ENCODE results near the gene AFF3. TPM values are rescaled to one million over a fixed set of nuclear protein-coding genes. Genes with fewer than 3 reads are reported as not detected.
A peak's percentile ranks its signal among the peaks of the same experiment; 100 is the strongest.

Gene AFF3
- total RNA-seq, 6 experiments from 2014 or later: 1.3 to 7.3 (median 6.4) TPM

DNA sequence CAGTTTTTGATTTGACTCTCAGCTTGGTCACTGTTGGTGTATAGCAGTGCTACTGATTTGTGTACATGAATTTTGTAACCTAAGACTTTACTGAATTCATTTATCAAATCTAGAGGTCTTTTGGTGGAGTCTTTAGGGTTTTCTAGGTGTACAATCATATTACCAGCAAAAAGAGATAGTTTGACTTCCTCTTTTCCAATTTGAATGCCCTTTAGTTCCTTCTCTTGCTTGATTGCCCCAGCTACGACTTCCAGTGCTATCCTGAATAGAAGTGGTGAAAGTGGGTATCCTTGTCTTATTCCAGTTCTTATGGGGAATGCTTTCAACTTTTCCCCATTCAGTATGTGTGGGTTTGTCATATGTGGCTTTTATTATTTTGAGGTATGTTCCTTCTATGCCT is 339.7 kb downstream of the AFF3 start:
- Histone ChIP-seq H3K27me3 (no peaks in the 10 kb centered on the region), H3K27ac (no peak overlapping the region), H3K4me1 (no peaks in the 10 kb centered on the region), H3K9me3 (peaks cover 0 to 4% (median 0%) of the 10 kb centered on the region in 4 donors), H3K36me3 (no peaks in the 10 kb centered on the region), H3K4me3 (no peak overlapping the region)
- intact Hi-C loops (cut with DNase I): no loop called here
- 86% methylated on average over 1 of the region's 1 CpG for WGBS (ENCODE audit: insufficient coverage, low coverage, low lambda C conversion rate, missing lambda C conversion rate)
- TF ChIP-seq POLR2A (IDR thresholded peaks at IDR 0.05): no peak
- TF ChIP-seq, protein P1, sequence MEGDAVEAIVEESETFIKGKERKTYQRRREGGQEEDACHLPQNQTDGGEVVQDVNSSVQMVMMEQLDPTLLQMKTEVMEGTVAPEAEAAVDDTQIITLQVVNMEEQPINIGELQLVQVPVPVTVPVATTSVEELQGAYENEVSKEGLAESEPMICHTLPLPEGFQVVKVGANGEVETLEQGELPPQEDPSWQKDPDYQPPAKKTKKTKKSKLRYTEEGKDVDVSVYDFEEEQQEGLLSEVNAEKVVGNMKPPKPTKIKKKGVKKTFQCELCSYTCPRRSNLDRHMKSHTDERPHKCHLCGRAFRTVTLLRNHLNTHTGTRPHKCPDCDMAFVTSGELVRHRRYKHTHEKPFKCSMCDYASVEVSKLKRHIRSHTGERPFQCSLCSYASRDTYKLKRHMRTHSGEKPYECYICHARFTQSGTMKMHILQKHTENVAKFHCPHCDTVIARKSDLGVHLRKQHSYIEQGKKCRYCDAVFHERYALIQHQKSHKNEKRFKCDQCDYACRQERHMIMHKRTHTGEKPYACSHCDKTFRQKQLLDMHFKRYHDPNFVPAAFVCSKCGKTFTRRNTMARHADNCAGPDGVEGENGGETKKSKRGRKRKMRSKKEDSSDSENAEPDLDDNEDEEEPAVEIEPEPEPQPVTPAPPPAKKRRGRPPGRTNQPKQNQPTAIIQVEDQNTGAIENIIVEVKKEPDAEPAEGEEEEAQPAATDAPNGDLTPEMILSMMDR (IDR thresholded peaks at IDR 0.05): no peak
- no peak for DNase-seq
- ATAC-seq: no peak

DNA sequence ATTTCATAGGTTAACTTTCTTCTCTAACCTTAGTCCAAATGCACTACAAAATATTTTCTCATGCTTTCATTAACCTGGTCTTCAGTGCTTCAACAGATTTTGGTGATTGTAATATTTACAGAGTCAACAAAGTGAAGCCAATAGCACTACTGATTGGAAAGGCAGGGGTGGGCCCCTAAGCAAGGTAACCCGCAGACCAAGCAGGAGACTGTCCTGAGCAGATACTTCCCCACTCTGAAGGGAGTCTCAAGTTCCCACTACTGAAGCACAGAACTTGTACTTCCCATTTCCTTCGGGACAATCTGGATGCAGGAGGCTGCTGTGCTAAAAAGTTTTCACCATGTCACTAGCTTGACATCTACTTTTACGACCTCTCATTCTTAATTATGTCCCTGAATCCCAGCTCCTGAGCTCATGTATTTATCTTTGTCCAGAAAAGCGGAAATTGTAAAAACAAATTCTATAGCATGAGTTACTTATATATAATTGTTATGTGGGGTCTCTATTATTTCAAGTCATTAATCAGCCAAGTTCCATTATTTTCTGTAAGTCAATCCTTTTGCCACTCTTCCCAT is 341.0 kb downstream of the AFF3 start:
- no peak for TF ChIP-seq POLR2A (IDR thresholded peaks at IDR 0.05)
- TF ChIP-seq, protein P1 (IDR thresholded peaks at IDR 0.05): no peak
- ATAC-seq (peak in 3 of 4 donors; percentile 47 to 74 (median 52)), DNase-seq (no peak)

GRCh38 chr2:99797475-99797874 is 344.9 kb downstream of the AFF3 start:
- DNase-seq (no peak), ATAC-seq (no peak)
- H3K27me3 ChIP-seq: no peaks in the 10 kb centered on the region
- WGBS (ENCODE audit: insufficient coverage, low coverage, low lambda C conversion rate, missing lambda C conversion rate): 67% methylated on average over 1 of the region's 1 CpG
- no peak overlapping the region for H3K27ac ChIP-seq
- intact Hi-C loops (cut with DNase I): no loop called here
- no peak overlapping the region for H3K4me3 ChIP-seq
- H3K9me3 ChIP-seq: peaks cover 0 to 4% (median 0%) of the 10 kb centered on the region in 4 donors
- TF ChIP-seq, protein P1 (IDR thresholded peaks at IDR 0.05): no peak
- no peak for TF ChIP-seq POLR2A (IDR thresholded peaks at IDR 0.05)
- no peaks in the 10 kb centered on the region for H3K4me1 ChIP-seq
- H3K36me3 ChIP-seq: no peaks in the 10 kb centered on the region

More for the DNA sequence above, 341.0 kb downstream of the AFF3 start:
- H3K9me3 ChIP-seq: peaks cover 0 to 4% (median 0%) of the 10 kb centered on the region in 4 donors
- no peaks in the 10 kb centered on the region for H3K36me3 ChIP-seq
- WGBS (ENCODE audit: insufficient coverage, low coverage, low lambda C conversion rate, missing lambda C conversion rate): 62% methylated on average over 4 of the region's 4 CpGs
- intact Hi-C loops (cut with DNase I): no loop called here
- H3K27ac ChIP-seq: no peak overlapping the region
- no peak overlapping the region for H3K4me3 ChIP-seq
- H3K4me1 ChIP-seq: no peaks in the 10 kb centered on the region
- H3K27me3 ChIP-seq: no peaks in the 10 kb centered on the region

DNA sequence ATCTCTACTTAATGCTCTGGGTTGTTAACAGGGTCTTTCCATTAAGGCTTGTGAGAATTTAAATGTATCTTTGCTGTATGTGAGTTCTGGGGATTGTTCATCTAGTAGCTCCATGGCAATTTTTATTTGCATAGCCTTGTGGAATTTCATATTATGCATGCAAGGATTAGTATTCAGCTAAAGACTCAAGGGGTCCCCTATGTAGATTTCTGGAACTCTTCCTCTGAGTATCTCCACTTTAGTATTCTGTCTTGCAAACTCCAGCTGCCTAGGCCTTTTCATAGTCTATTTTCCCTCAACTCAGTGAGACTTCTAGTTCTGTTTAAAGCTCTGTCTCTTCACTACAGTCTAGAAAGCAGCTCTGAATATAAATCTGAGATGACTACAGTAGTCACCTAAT is 348.0 kb downstream of the AFF3 start:
- no peaks in the 10 kb centered on the region for H3K27me3 ChIP-seq
- TF ChIP-seq, protein P1 (IDR thresholded peaks at IDR 0.05): no peak
- TF ChIP-seq POLR2A (IDR thresholded peaks at IDR 0.05): no peak

DNA sequence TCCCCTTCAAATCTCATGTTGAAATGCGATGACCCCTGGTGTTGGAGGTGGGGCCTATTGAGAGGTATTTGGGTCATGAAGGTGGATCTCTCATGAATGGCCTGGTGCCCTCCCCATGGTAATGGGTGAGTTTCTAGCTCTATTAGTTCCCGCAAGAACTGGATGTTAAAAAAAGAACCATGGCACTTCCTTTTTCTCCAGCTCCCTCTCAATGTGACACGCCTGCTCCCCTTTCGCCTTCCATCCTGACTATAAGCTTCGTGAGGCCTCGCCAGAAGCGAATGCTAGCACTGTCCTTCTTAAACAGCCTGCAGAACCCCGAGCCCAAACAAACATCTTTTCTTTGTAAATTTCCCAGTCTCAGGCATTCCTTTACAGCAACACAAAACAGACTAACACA is 349.4 kb downstream of the AFF3 start:
- no peak overlapping the region for H3K27ac ChIP-seq
- no peaks in the 10 kb centered on the region for H3K27me3 ChIP-seq
- ATAC-seq: no peak
- 70% methylated on average over 6 of the region's 8 CpGs for WGBS (ENCODE audit: insufficient coverage, low coverage, low lambda C conversion rate, missing lambda C conversion rate)
- H3K4me3 ChIP-seq: no peak overlapping the region
- DNase-seq: no peak
- no peaks in the 10 kb centered on the region for H3K9me3 ChIP-seq
- intact Hi-C loops (cut with DNase I): no loop called here
- TF ChIP-seq, protein P1 (IDR thresholded peaks at IDR 0.05): no peak
- TF ChIP-seq POLR2A (IDR thresholded peaks at IDR 0.05): no peak
- H3K36me3 ChIP-seq: no peaks in the 10 kb centered on the region
- H3K4me1 ChIP-seq: no peaks in the 10 kb centered on the region

More for the DNA sequence above, 348.0 kb downstream of the AFF3 start:
- no peak for ATAC-seq
- H3K4me1 ChIP-seq: no peaks in the 10 kb centered on the region
- intact Hi-C loops (cut with DNase I): no loop called here
- peaks cover 0 to 4% (median 0%) of the 10 kb centered on the region in 4 donors for H3K9me3 ChIP-seq
- no peak overlapping the region for H3K4me3 ChIP-seq
- no peaks in the 10 kb centered on the region for H3K36me3 ChIP-seq
- H3K27ac ChIP-seq: no peak overlapping the region
- DNase-seq: no peak

Data from right lobe of liver (tissue), 6 donors.